DOHH2 (cell line): ENCODE measurements around the gene OVOL1.

ENCODE experiments used
- CTCF ChIP-seq: fragments of 200-600 bp; sonication (generic); IDR thresholded peaks from one replicate; pipeline ENCODE4 v1.5.1; 2014; ENCODE audit warnings: antibody characterized with exemption, mild to moderate bottlenecking, low read depth, low read length; ENCODE audit not compliant: poor library complexity, severe bottlenecking
- EZH2phosphoT487 ChIP-seq: fragments of 200-600 bp; sonication (generic); IDR thresholded peaks from 2 replicates; pipeline ENCODE4 v1.6.1; 2017; ENCODE audit warnings: borderline replicate concordance, mild to moderate bottlenecking, antibody characterized with exemption, low read length, moderate library complexity, mixed read lengths

GRCh38 chr11:65778901-65779668 lies 7.8 kb upstream of the OVOL1 start:
- TF ChIP-seq CTCF (no peak), EZH2phosphoT487 (no peak)
